K562 (cell line): ENCODE measurements around the gene PRKAR2B. TPM values are rescaled to one million over a fixed set of nuclear protein-coding genes. Genes with fewer than 3 reads are reported as not detected.

Experiments used
- NFRKB ChIP-seq: fragments of 450-650 bp; IDR thresholded peaks from 2 replicates; pipeline ENCODE4 v1.6.1; 2016; ENCODE audit warnings: low read depth
- NR2F6 ChIP-seq: fragments of 450-650 bp; formaldehyde crosslinking; IDR thresholded peaks from 2 replicates; pipeline ENCODE4 v1.4.0; 2020; ENCODE audit warnings: mild to moderate bottlenecking
- PTRF ChIP-seq: fragments of 450-650 bp; IDR thresholded peaks from 2 replicates; pipeline ENCODE4 v1.6.1; 2016; ENCODE audit warnings: mild to moderate bottlenecking, missing genetic modification characterization, missing compliant biosample characterization
- TBP ChIP-seq: optimal IDR thresholded peaks from 2 replicates; pipeline ENCODE3; 2011; ENCODE audit warnings: low read depth, low read length, improper control_type of control experiment
- TOE1 ChIP-seq, 2 experiments: fragments of 450-650 bp in 1 of 2; sonication (generic) in 1 of 2; formaldehyde crosslinking in 1 of 2; IDR thresholded peaks; 2 replicates each; pipeline versions ENCODE4 v1.7.1 to v1.8.0; 2016 to 2022; ENCODE audit warnings: borderline replicate concordance in 2 of 2, mild to moderate bottlenecking in 2 of 2, antibody characterized with exemption in 1 of 2, inconsistent platforms in 1 of 2, low read depth in 1 of 2, missing genetic modification reagents in 1 of 2, moderate library complexity in 1 of 2
- ZNF140 ChIP-seq: fragments of 250-450 bp; sonication (Bioruptor Pico); IDR thresholded peaks from 2 replicates; pipeline ENCODE4 v1.8.0; 2021; ENCODE audit warnings: moderate library complexity, mild to moderate bottlenecking, inconsistent platforms
- ZNF324 ChIP-seq: fragments of 250-450 bp; sonication (Bioruptor Pico); IDR thresholded peaks from 2 replicates; pipeline ENCODE4 v1.4.0; 2020; ENCODE audit warnings: mild to moderate bottlenecking
- ZNF785 ChIP-seq: fragments of 250-450 bp; sonication (Bioruptor Pico); IDR thresholded peaks from 2 replicates; pipeline ENCODE4 v1.4.0; 2020; ENCODE audit warnings: mild to moderate bottlenecking
- polyA plus RNA-seq, 8 experiments: library from polyadenylated mRNA; depleted of rRNA in 4 of 8; stranded (reverse) in 5 of 8; unstranded in 3 of 8; fragments of >200 nt; fragmentation: Nextera tagmentation in 2 of 8; fragmentation: Illumina TruSeq in 1 of 8; extraction: Ambion mirVana in 2 of 8; extraction: Trizol in 1 of 8; gene quantifications; 2 replicates each; pipeline versions ENCODE4 v1.2.1 to v1.2.3, GENCODE V29; 2011 to 2014; ENCODE audit warnings: inconsistent platforms in 1 of 8, missing spikeins in 1 of 8
- total RNA-seq, 7 experiments: library from RNA; depleted of rRNA in 6 of 7; stranded (reverse); fragments of >200 nt in 6 of 7; fragmentation: Illumina TruSeq in 2 of 7; extraction: Trizol in 2 of 7; gene quantifications; 2 replicates each; pipeline versions ENCODE4 v1.2.1 to v1.2.3, GENCODE V29; 2011 to 2021; ENCODE audit warnings: low replicate concordance in 1 of 7
- TF ChIP-seq, protein P1 (sequence below): fragments of 200-800 bp; sonication (Bioruptor generic); IDR thresholded peaks from 2 replicates; pipeline ENCODE4 v1.6.1; 2017; ENCODE audit warnings: missing genetic modification characterization, missing compliant biosample characterization
- TF ChIP-seq, protein P2 (sequence below): fragments of 200-600 bp; sonication (generic); IDR thresholded peaks from one replicate; pipeline ENCODE4 v1.6.1; 2012; ENCODE audit warnings: mild to moderate bottlenecking, low read depth, low read length, inconsistent platforms
- TF ChIP-seq, protein P3 (sequence below), 2 experiments: IDR thresholded peaks in 1 of 2; conservative IDR thresholded peaks in 1 of 2; 2 replicates each; pipeline ENCODE4 v1.6.1; 2016; ENCODE audit warnings: low read depth in 2 of 2, mild to moderate bottlenecking in 1 of 2, missing compliant biosample characterization in 1 of 2, missing genetic modification characterization in 1 of 2, moderate library complexity in 1 of 2

The PRKAR2B gene
- total and polyA plus RNA-seq, 9 of the 15 experiments (the other 6 are each of a cell fraction or from before 2014, with no cell fraction given): 59.0 to 173 (median 129) TPM

DNA sequence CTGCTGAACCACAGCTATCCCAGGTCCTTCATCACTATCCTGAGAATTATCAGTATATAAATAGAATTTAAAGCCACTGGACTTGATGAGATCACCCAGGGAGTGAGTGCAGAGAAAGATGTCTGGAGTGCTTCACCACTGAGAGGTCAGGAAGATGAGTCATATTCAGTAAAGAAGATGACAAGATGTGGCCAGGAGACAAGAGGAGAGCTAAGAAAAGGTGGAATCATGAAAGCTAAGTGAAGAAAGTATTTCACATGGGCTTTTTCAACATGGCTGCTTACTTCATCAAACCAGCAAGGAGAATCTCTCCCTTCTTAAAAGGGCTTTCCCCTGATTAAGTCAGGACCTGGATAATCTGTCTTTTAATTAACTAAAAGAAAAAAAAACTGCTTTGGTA is 9.1 kb upstream of the PRKAR2B start (continued):
- TF ChIP-seq NFRKB (peak; percentile 76; the same call in 1 of the 2 replicates), ZNF140 (CRISPR knock-in tag) (no peak), ZNF324 (CRISPR knock-in tag) (no peak), ZNF785 (no peak), TOE1 (IDR thresholded peaks at IDR 0.05; ENCODE audit: borderline replicate concordance) (no peak), TOE1 (CRISPR knock-in tag; IDR thresholded peaks at IDR 0.05; ENCODE audit: borderline replicate concordance, low read depth) (no peak), NR2F6 (peak; percentile 57; the same call in 1 of the 2 replicates), PTRF (tag) (no peak), TBP (no peak)
- TF ChIP-seq, protein P1, sequence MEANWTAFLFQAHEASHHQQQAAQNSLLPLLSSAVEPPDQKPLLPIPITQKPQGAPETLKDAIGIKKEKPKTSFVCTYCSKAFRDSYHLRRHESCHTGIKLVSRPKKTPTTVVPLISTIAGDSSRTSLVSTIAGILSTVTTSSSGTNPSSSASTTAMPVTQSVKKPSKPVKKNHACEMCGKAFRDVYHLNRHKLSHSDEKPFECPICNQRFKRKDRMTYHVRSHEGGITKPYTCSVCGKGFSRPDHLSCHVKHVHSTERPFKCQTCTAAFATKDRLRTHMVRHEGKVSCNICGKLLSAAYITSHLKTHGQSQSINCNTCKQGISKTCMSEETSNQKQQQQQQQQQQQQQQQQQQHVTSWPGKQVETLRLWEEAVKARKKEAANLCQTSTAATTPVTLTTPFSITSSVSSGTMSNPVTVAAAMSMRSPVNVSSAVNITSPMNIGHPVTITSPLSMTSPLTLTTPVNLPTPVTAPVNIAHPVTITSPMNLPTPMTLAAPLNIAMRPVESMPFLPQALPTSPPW (CRISPR knock-in tag): peak; percentile 49
- TF ChIP-seq, protein P2, sequence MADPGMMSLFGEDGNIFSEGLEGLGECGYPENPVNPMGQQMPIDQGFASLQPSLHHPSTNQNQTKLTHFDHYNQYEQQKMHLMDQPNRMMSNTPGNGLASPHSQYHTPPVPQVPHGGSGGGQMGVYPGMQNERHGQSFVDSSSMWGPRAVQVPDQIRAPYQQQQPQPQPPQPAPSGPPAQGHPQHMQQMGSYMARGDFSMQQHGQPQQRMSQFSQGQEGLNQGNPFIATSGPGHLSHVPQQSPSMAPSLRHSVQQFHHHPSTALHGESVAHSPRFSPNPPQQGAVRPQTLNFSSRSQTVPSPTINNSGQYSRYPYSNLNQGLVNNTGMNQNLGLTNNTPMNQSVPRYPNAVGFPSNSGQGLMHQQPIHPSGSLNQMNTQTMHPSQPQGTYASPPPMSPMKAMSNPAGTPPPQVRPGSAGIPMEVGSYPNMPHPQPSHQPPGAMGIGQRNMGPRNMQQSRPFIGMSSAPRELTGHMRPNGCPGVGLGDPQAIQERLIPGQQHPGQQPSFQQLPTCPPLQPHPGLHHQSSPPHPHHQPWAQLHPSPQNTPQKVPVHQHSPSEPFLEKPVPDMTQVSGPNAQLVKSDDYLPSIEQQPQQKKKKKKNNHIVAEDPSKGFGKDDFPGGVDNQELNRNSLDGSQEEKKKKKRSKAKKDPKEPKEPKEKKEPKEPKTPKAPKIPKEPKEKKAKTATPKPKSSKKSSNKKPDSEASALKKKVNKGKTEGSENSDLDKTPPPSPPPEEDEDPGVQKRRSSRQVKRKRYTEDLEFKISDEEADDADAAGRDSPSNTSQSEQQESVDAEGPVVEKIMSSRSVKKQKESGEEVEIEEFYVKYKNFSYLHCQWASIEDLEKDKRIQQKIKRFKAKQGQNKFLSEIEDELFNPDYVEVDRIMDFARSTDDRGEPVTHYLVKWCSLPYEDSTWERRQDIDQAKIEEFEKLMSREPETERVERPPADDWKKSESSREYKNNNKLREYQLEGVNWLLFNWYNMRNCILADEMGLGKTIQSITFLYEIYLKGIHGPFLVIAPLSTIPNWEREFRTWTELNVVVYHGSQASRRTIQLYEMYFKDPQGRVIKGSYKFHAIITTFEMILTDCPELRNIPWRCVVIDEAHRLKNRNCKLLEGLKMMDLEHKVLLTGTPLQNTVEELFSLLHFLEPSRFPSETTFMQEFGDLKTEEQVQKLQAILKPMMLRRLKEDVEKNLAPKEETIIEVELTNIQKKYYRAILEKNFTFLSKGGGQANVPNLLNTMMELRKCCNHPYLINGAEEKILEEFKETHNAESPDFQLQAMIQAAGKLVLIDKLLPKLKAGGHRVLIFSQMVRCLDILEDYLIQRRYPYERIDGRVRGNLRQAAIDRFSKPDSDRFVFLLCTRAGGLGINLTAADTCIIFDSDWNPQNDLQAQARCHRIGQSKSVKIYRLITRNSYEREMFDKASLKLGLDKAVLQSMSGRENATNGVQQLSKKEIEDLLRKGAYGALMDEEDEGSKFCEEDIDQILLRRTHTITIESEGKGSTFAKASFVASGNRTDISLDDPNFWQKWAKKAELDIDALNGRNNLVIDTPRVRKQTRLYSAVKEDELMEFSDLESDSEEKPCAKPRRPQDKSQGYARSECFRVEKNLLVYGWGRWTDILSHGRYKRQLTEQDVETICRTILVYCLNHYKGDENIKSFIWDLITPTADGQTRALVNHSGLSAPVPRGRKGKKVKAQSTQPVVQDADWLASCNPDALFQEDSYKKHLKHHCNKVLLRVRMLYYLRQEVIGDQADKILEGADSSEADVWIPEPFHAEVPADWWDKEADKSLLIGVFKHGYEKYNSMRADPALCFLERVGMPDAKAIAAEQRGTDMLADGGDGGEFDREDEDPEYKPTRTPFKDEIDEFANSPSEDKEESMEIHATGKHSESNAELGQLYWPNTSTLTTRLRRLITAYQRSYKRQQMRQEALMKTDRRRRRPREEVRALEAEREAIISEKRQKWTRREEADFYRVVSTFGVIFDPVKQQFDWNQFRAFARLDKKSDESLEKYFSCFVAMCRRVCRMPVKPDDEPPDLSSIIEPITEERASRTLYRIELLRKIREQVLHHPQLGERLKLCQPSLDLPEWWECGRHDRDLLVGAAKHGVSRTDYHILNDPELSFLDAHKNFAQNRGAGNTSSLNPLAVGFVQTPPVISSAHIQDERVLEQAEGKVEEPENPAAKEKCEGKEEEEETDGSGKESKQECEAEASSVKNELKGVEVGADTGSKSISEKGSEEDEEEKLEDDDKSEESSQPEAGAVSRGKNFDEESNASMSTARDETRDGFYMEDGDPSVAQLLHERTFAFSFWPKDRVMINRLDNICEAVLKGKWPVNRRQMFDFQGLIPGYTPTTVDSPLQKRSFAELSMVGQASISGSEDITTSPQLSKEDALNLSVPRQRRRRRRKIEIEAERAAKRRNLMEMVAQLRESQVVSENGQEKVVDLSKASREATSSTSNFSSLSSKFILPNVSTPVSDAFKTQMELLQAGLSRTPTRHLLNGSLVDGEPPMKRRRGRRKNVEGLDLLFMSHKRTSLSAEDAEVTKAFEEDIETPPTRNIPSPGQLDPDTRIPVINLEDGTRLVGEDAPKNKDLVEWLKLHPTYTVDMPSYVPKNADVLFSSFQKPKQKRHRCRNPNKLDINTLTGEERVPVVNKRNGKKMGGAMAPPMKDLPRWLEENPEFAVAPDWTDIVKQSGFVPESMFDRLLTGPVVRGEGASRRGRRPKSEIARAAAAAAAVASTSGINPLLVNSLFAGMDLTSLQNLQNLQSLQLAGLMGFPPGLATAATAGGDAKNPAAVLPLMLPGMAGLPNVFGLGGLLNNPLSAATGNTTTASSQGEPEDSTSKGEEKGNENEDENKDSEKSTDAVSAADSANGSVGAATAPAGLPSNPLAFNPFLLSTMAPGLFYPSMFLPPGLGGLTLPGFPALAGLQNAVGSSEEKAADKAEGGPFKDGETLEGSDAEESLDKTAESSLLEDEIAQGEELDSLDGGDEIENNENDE: no peak
- TF ChIP-seq, protein P3, sequence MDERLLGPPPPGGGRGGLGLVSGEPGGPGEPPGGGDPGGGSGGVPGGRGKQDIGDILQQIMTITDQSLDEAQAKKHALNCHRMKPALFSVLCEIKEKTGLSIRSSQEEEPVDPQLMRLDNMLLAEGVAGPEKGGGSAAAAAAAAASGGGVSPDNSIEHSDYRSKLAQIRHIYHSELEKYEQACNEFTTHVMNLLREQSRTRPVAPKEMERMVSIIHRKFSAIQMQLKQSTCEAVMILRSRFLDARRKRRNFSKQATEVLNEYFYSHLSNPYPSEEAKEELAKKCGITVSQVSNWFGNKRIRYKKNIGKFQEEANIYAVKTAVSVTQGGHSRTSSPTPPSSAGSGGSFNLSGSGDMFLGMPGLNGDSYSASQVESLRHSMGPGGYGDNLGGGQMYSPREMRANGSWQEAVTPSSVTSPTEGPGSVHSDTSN (CRISPR knock-in tag; IDR thresholded peaks at IDR 0.05; ENCODE audit: low read depth): no peak
- TF ChIP-seq, protein P3 (tag; conservative IDR thresholded peaks at IDR 0.05; ENCODE audit: low read depth): peak; percentile 29; the same call in 1 of the 2 replicates
